ENCODE results near the gene CARD19.

The CARD19 gene

GRCh38 chr9:93147632-93148031, 51.6 kb downstream of the CARD19 start:
- ATAC-seq = no peak
- TF ChIP-seq CSRNP3 (CRISPR knock-in tag; IDR thresholded peaks at IDR 0.05) (no peak), ZFP30 (CRISPR knock-in tag; IDR thresholded peaks at IDR 0.05) (no peak), ZNF565 (CRISPR knock-in tag; conservative IDR thresholded peaks at IDR 0.05; ENCODE audit: low read depth) (no peak), TCF4 (CRISPR knock-in tag; IDR thresholded peaks at IDR 0.05; ENCODE audit: borderline replicate concordance) (no peak), ZNF8 (CRISPR knock-in tag; IDR thresholded peaks at IDR 0.05) (no peak), BACH2 (CRISPR knock-in tag; IDR thresholded peaks at IDR 0.05; ENCODE audit: borderline replicate concordance) (no peak), PPARA (CRISPR knock-in tag; IDR thresholded peaks at IDR 0.05; ENCODE audit: borderline replicate concordance) (no peak), POU6F1 (CRISPR knock-in tag; IDR thresholded peaks at IDR 0.05; ENCODE audit: borderline replicate concordance, low read depth) (no peak), ZNF70 (CRISPR knock-in tag; IDR thresholded peaks at IDR 0.05) (no peak), CREB5 (CRISPR knock-in tag; IDR thresholded peaks at IDR 0.05; ENCODE audit: low read depth) (no peak), PATZ1 (CRISPR knock-in tag; IDR thresholded peaks at IDR 0.05; ENCODE audit: borderline replicate concordance) (no peak), TSHZ2 (CRISPR knock-in tag; IDR thresholded peaks at IDR 0.05) (no peak), RARB (CRISPR knock-in tag; IDR thresholded peaks at IDR 0.05) (no peak), CSDC2 (CRISPR knock-in tag; IDR thresholded peaks at IDR 0.05) (no peak), ESRRG (CRISPR knock-in tag; IDR thresholded peaks at IDR 0.05) (no peak)

- TF ChIP-seq CREB5 (CRISPR knock-in tag; IDR thresholded peaks at IDR 0.05; ENCODE audit: low read depth) (no peak), SNAI2 (CRISPR knock-in tag; IDR thresholded peaks at IDR 0.05) (no peak), GLIS3 (CRISPR knock-in tag; IDR thresholded peaks at IDR 0.05) (no peak), CSDC2 (CRISPR knock-in tag; IDR thresholded peaks at IDR 0.05) (no peak), ISL1 (CRISPR knock-in tag; IDR thresholded peaks at IDR 0.05) (no peak), ZFP30 (CRISPR knock-in tag; IDR thresholded peaks at IDR 0.05) (no peak), ZNF70 (CRISPR knock-in tag; IDR thresholded peaks at IDR 0.05) (no peak), ZNF8 (CRISPR knock-in tag; IDR thresholded peaks at IDR 0.05) (no peak), CSRNP3 (CRISPR knock-in tag; IDR thresholded peaks at IDR 0.05) (no peak), TOX (CRISPR knock-in tag; IDR thresholded peaks at IDR 0.05; ENCODE audit: borderline replicate concordance) (no peak), BACH2 (CRISPR knock-in tag; IDR thresholded peaks at IDR 0.05; ENCODE audit: borderline replicate concordance) (no peak), TCF4 (CRISPR knock-in tag; IDR thresholded peaks at IDR 0.05; ENCODE audit: borderline replicate concordance) (no peak), PPARA (CRISPR knock-in tag; IDR thresholded peaks at IDR 0.05; ENCODE audit: borderline replicate concordance) (no peak), RARB (CRISPR knock-in tag; IDR thresholded peaks at IDR 0.05) (no peak)
- ATAC-seq = no peak
Observed at GRCh38 chr9:93148721-93149120, 52.7 kb downstream of the CARD19 start.

Data from SK-N-SH treated with all-trans-retinoic acid at 6 μM for 48 hours (cell line).